Upper lobe of left lung (tissue), 4 donors: ENCODE measurements around the gene RHBDF2.

ENCODE experiments used
- CTCF ChIP-seq, 6 experiments: fragments of 450-650 bp in 4 of 6; fragments of 200-600 bp in 2 of 6; sonication (generic) in 2 of 6; IDR thresholded peaks; one replicate each; pipeline ENCODE4 v1.5.1; 2016 to 2019; ENCODE audit warnings: antibody characterized with exemption in 6 of 6
- EP300 ChIP-seq, 4 donors: sonication (generic); formaldehyde crosslinking; IDR thresholded peaks; one replicate each; pipeline ENCODE4 v1.5.1; 2017; ENCODE audit warnings: antibody characterized with exemption in 4 of 4, control low read depth in 2 of 4

GRCh38 chr17:76537288-76537577 lies 36.0 kb upstream of the RHBDF2 start:
- no peak for TF ChIP-seq CTCF (IDR thresholded peaks at IDR 0.05)
- TF ChIP-seq EP300 (IDR thresholded peaks at IDR 0.05): no peak
